HepG2 (cell line): Measurements from ENCODE around the gene DCUN1D3. TPM values are rescaled to one million over a fixed set of nuclear protein-coding genes. Genes with fewer than 3 reads are reported as not detected.
A peak's percentile ranks its signal among the peaks of the same experiment; 100 is the strongest.

Source experiments
- BRCA1 ChIP-seq: sonication (generic); formaldehyde crosslinking; IDR thresholded peaks from 2 replicates; pipeline ENCODE4 v1.4.0; 2020; ENCODE audit warnings: missing genetic modification reagents
- EHMT2 ChIP-seq: fragments of 200-600 bp; sonication (generic); IDR thresholded peaks from 2 replicates; pipeline ENCODE4 v1.7.0; 2017; ENCODE audit warnings: antibody characterized with exemption, low read depth, low read length, borderline replicate concordance
- HNRNPH1 ChIP-seq: fragments of 200-400 bp; formaldehyde crosslinking; optimal IDR thresholded peaks from 2 replicates; pipeline ENCODE3; 2017; ENCODE audit warnings: mild to moderate bottlenecking, low read depth, low read length
- MED1 ChIP-seq: sonication (generic); formaldehyde crosslinking; IDR thresholded peaks from 2 replicates; pipeline ENCODE4 v1.4.0; 2020; ENCODE audit warnings: missing genetic modification reagents
- MTA1 ChIP-seq: sonication (generic); formaldehyde crosslinking; IDR thresholded peaks from 2 replicates; pipeline ENCODE4 v1.4.0; 2020; ENCODE audit warnings: missing genetic modification reagents, mild to moderate bottlenecking, borderline replicate concordance
- MTF2 ChIP-seq: sonication (generic); formaldehyde crosslinking; IDR thresholded peaks from 2 replicates; pipeline ENCODE4 v1.5.0; 2020; ENCODE audit warnings: missing genetic modification reagents, borderline replicate concordance
- NAIF1 ChIP-seq: sonication (generic); formaldehyde crosslinking; IDR thresholded peaks from 2 replicates; pipeline ENCODE4 v1.5.0; 2020; ENCODE audit warnings: mild to moderate bottlenecking, missing genetic modification reagents, borderline replicate concordance
- NFE2L2 ChIP-seq: fragments of 150-350 bp; IDR thresholded peaks from 2 replicates; pipeline ENCODE4 v1.6.1; 2014; ENCODE audit warnings: low read length
- NR2F2 ChIP-seq: IDR thresholded peaks from 2 replicates; pipeline ENCODE4 v1.6.1; 2012; ENCODE audit warnings: low read depth, inconsistent platforms, borderline replicate concordance
- RFX1 ChIP-seq: fragments of 450-650 bp; IDR thresholded peaks from 2 replicates; pipeline ENCODE4 v1.6.1; 2017
- ZNF207 ChIP-seq: fragments of 450-650 bp; IDR thresholded peaks from 2 replicates; pipeline ENCODE4 v1.6.1; 2016; ENCODE audit warnings: antibody characterized with exemption, borderline replicate concordance
- ZNF317 ChIP-seq: sonication (generic); formaldehyde crosslinking; IDR thresholded peaks from 2 replicates; pipeline ENCODE4 v1.5.0; 2020; ENCODE audit warnings: mild to moderate bottlenecking, missing genetic modification reagents
- ZNF441 ChIP-seq: sonication (generic); formaldehyde crosslinking; IDR thresholded peaks from 2 replicates; pipeline ENCODE4 v1.7.0; 2021; ENCODE audit warnings: missing genetic modification reagents, borderline replicate concordance
- ZNF672 ChIP-seq: sonication (generic); formaldehyde crosslinking; IDR thresholded peaks from 2 replicates; pipeline ENCODE4 v1.8.1; 2022; ENCODE audit warnings: missing genetic modification reagents
- polyA plus RNA-seq, 8 experiments: library from polyadenylated mRNA; depleted of rRNA in 3 of 8; stranded (reverse) in 7 of 8; unstranded in 1 of 8; fragments of >200 nt; fragmentation: Illumina TruSeq in 4 of 8; extraction: Trizol in 4 of 8; gene quantifications; 2 replicates each; pipeline versions ENCODE4 v1.2.1 to v1.2.3, GENCODE V29; 2011 to 2016; ENCODE audit warnings: low read depth in 4 of 8, missing spikeins in 1 of 8, mixed read lengths in 1 of 8; ENCODE audit not compliant: insufficient read depth in 1 of 8
- total RNA-seq, 5 experiments: library from RNA; depleted of rRNA; stranded (reverse); fragments of >200 nt; fragmentation: Illumina TruSeq; extraction: Trizol; gene quantifications; 2 replicates each; pipeline ENCODE4 v1.2.3, GENCODE V29; 2016; ENCODE audit warnings: low read depth in 1 of 5
- TF ChIP-seq, protein P1 (sequence below), 2 experiments: sonication (generic) in 1 of 2; formaldehyde crosslinking in 1 of 2; IDR thresholded peaks; 2 replicates each; pipeline versions ENCODE4 v1.5.1 to v1.6.1; 2011 to 2020; ENCODE audit warnings: borderline replicate concordance in 1 of 2, low read depth in 1 of 2, low read length in 1 of 2, mild to moderate bottlenecking in 1 of 2, missing genetic modification reagents in 1 of 2, moderate library complexity in 1 of 2
- TF ChIP-seq, protein P2 (sequence below): sonication (generic); formaldehyde crosslinking; IDR thresholded peaks from 2 replicates; pipeline ENCODE4 v1.4.0; 2020; ENCODE audit warnings: mild to moderate bottlenecking, missing genetic modification reagents, borderline replicate concordance
- TF ChIP-seq, protein P3 (sequence below): sonication (generic); formaldehyde crosslinking; IDR thresholded peaks from 2 replicates; pipeline ENCODE4 v1.8.1; 2023; ENCODE audit warnings: mild to moderate bottlenecking, missing genetic modification reagents
- TF ChIP-seq, protein P4 (sequence below): sonication (generic); formaldehyde crosslinking; IDR thresholded peaks from 2 replicates; pipeline ENCODE4 v1.4.0; 2020; ENCODE audit warnings: mild to moderate bottlenecking, missing genetic modification reagents

The DCUN1D3 gene
- total and polyA plus RNA-seq, 2 of the 13 experiments (the other 11 are each of a cell fraction or from before 2014, with no cell fraction given): 5.0 to 19.3 TPM

DNA sequence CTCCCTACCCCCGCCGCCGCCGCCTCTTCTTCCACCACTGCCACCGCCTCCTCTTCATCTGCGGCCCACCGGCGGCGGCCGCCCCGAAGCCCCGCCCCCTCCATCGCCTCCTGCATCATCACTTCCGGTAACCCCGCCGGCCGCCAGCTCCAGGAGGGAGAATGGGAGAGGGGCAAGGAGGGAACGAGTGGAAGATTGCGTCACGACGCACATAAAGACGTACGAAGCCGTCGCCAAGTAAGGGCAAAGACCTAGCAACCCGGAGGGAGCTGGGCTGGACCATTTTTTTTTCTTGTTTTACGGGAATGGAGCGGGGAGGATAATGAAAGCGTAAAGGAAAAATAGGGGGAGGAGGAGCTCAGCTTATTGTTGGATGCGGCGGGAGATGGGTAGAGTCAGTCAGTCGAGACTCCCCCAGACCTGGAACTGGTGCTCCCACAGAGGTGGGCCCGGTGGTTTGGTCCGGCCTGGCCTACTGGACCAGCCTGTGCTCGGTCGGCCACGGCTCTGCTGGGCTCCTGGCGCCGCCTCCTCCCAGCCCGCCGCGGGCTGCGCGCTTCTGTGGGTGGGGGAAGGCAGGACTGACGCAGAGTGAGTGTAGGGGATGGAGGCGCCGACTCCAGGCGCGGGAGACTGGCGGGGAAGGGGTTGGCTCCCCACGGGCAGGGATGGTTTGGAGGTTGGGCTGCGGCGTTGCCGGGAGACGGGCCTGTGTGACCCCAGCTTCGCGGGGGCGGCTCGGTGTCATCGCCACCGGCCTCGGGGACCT is at the start of gene DCUN1D3, which contains the start of gene LYRM1 (continued):
- TF ChIP-seq, protein P1, sequence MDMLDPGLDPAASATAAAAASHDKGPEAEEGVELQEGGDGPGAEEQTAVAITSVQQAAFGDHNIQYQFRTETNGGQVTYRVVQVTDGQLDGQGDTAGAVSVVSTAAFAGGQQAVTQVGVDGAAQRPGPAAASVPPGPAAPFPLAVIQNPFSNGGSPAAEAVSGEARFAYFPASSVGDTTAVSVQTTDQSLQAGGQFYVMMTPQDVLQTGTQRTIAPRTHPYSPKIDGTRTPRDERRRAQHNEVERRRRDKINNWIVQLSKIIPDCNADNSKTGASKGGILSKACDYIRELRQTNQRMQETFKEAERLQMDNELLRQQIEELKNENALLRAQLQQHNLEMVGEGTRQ (IDR thresholded peaks at IDR 0.05; ENCODE audit: low read depth, low read length): no peak
- TF ChIP-seq, protein P1 (CRISPR knock-in tag; IDR thresholded peaks at IDR 0.05; ENCODE audit: borderline replicate concordance): peak; percentile 70; the same call in 1 of the 2 replicates
- TF ChIP-seq BRCA1: peak; percentile 92
- no peak for TF ChIP-seq EHMT2
- no peak for TF ChIP-seq NFE2L2
- TF ChIP-seq, protein P2, sequence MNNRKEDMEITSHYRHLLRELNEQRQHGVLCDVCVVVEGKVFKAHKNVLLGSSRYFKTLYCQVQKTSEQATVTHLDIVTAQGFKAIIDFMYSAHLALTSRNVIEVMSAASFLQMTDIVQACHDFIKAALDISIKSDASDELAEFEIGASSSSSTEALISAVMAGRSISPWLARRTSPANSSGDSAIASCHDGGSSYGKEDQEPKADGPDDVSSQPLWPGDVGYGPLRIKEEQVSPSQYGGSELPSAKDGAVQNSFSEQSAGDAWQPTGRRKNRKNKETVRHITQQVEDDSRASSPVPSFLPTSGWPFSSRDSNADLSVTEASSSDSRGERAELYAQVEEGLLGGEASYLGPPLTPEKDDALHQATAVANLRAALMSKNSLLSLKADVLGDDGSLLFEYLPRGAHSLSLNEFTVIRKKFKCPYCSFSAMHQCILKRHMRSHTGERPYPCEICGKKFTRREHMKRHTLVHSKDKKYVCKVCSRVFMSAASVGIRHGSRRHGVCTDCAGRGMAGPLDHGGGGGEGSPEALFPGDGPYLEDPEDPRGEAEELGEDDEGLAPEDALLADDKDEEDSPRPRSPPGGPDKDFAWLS (CRISPR knock-in tag): no peak
- peak; percentile 11; the same call in 1 of the 2 replicates for TF ChIP-seq NR2F2
- peak; percentile 78 for TF ChIP-seq RFX1
- TF ChIP-seq, protein P3, sequence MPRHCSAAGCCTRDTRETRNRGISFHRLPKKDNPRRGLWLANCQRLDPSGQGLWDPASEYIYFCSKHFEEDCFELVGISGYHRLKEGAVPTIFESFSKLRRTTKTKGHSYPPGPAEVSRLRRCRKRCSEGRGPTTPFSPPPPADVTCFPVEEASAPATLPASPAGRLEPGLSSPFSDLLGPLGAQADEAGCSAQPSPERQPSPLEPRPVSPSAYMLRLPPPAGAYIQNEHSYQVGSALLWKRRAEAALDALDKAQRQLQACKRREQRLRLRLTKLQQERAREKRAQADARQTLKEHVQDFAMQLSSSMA (CRISPR knock-in tag): no peak; the same call in 1 of the 2 replicates
- peak; percentile 81 for TF ChIP-seq ZNF441 (CRISPR knock-in tag)
- TF ChIP-seq ZNF207: no peak
- TF ChIP-seq HNRNPH1: peak; percentile 74
- 0 out of 2 replicates have a peak, but pooled peaks have one; percentile 91 for TF ChIP-seq ZNF317 (CRISPR knock-in tag)
- TF ChIP-seq, protein P4, sequence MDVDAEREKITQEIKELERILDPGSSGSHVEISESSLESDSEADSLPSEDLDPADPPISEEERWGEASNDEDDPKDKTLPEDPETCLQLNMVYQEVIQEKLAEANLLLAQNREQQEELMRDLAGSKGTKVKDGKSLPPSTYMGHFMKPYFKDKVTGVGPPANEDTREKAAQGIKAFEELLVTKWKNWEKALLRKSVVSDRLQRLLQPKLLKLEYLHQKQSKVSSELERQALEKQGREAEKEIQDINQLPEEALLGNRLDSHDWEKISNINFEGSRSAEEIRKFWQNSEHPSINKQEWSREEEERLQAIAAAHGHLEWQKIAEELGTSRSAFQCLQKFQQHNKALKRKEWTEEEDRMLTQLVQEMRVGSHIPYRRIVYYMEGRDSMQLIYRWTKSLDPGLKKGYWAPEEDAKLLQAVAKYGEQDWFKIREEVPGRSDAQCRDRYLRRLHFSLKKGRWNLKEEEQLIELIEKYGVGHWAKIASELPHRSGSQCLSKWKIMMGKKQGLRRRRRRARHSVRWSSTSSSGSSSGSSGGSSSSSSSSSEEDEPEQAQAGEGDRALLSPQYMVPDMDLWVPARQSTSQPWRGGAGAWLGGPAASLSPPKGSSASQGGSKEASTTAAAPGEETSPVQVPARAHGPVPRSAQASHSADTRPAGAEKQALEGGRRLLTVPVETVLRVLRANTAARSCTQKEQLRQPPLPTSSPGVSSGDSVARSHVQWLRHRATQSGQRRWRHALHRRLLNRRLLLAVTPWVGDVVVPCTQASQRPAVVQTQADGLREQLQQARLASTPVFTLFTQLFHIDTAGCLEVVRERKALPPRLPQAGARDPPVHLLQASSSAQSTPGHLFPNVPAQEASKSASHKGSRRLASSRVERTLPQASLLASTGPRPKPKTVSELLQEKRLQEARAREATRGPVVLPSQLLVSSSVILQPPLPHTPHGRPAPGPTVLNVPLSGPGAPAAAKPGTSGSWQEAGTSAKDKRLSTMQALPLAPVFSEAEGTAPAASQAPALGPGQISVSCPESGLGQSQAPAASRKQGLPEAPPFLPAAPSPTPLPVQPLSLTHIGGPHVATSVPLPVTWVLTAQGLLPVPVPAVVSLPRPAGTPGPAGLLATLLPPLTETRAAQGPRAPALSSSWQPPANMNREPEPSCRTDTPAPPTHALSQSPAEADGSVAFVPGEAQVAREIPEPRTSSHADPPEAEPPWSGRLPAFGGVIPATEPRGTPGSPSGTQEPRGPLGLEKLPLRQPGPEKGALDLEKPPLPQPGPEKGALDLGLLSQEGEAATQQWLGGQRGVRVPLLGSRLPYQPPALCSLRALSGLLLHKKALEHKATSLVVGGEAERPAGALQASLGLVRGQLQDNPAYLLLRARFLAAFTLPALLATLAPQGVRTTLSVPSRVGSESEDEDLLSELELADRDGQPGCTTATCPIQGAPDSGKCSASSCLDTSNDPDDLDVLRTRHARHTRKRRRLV (CRISPR knock-in tag): no peak; the same call in 1 of the 2 replicates
- TF ChIP-seq ZNF672 (CRISPR knock-in tag): peak; percentile 4; the same call in 1 of the 2 replicates
- no peak for TF ChIP-seq MTF2
- TF ChIP-seq MED1 (CRISPR knock-in tag): peak; percentile 29; the same call in 1 of the 2 replicates
- TF ChIP-seq MTA1 (CRISPR knock-in tag): peak; percentile 86; the same call in 1 of the 2 replicates
- TF ChIP-seq NAIF1 (CRISPR knock-in tag): 0 out of 2 replicates have a peak, but pooled peaks have one; percentile 75
